ENCODE results near the gene KLRC3. TPM values are rescaled to one million over a fixed set of nuclear protein-coding genes. Genes with fewer than 3 reads are reported as not detected.

KLRC3 gene
- total and polyA plus RNA-seq, 10 donors: 0.13 to 5.8 (median 2.3) TPM

- Histone ChIP-seq H3K4me1 (peaks cover 8 to 86% (median 34%) of the 10 kb centered on the region in 6 donors), H3K36me3 (no peaks in the 10 kb centered on the region), H3K27me3 (replicated peaks in 1 of 7) (no peaks in the 10 kb centered on the region), H3K4me3 (no peak overlapping the region), H3K27ac (peak overlapping the region in 6 of 8 donors; percentile 91 to 98 (median 94)), H3K9me3 (peaks cover 0 to 10% (median 0%) of the 10 kb centered on the region in 8 donors)
- intact Hi-C loops (cut with DNase I; ENCODE audit: low total_unique reads): no loop called here
- TF ChIP-seq POLR2AphosphoS5 (IDR thresholded peaks at IDR 0.05): no peak
- TF ChIP-seq, protein P1, sequence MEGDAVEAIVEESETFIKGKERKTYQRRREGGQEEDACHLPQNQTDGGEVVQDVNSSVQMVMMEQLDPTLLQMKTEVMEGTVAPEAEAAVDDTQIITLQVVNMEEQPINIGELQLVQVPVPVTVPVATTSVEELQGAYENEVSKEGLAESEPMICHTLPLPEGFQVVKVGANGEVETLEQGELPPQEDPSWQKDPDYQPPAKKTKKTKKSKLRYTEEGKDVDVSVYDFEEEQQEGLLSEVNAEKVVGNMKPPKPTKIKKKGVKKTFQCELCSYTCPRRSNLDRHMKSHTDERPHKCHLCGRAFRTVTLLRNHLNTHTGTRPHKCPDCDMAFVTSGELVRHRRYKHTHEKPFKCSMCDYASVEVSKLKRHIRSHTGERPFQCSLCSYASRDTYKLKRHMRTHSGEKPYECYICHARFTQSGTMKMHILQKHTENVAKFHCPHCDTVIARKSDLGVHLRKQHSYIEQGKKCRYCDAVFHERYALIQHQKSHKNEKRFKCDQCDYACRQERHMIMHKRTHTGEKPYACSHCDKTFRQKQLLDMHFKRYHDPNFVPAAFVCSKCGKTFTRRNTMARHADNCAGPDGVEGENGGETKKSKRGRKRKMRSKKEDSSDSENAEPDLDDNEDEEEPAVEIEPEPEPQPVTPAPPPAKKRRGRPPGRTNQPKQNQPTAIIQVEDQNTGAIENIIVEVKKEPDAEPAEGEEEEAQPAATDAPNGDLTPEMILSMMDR (IDR thresholded peaks at IDR 0.05 in 8 of 11, conservative IDR thresholded peaks at IDR 0.05 in 3 of 11): no peak
- no peak for TF ChIP-seq POLR2A (IDR thresholded peaks at IDR 0.05)
- DNase-seq: no peak
Measured at GRCh38 chr12:10366875-10367274, 53.5 kb downstream of the KLRC3 start.

DNA sequence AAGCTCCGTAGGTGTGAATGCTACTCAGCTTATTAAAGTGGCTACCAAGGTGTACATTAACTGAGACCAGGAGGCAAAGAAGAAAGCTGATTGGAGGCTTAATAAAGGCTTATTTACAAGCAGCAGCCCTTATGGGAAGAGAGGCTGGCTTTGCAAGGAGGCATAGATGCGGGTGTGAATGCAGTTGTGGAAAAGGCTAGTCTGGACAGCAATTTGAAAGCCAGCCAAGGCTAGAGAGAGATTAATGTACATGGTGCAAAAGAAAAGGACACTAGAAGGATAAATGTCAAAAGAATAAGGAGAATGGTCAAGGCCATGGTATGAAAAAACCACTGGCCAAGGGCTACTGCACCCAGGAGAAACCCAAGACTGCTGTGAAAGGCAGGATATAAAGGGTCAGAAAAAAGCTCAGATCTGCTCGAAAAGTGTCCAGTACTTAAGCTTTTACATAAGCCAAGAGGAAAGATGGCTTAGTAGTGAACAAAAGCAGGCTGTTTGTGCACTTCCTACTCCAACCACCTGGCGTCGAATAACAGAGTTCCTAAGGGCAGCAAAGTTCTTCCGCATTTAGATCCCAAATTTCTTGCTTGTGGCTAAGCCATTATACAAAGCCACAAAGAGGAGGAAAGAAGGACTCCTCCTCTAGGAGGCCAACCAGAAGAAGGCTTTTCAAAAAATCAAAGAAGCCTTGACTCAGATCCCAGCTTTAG, 54.5 kb downstream of the KLRC3 start:
- Histone ChIP-seq H3K4me3 (peak overlapping the region in 7 of 8 donors; percentile 48 to 80 (median 60)), H3K27me3 (replicated peaks in 1 of 7) (no peaks in the 10 kb centered on the region), H3K9me3 (peaks cover 0 to 10% (median 0%) of the 10 kb centered on the region in 8 donors), H3K27ac (peak overlapping the region; percentile 79 to 98 (median 94)), H3K4me1 (peaks cover 8 to 76% (median 28%) of the 10 kb centered on the region in 6 donors), H3K36me3 (no peaks in the 10 kb centered on the region)
- no peak for DNase-seq
- intact Hi-C loops (cut with DNase I; ENCODE audit: low total_unique reads): no loop called here
- 39 to 53% (median 40%) methylated on average over 6 of the region's 6 CpGs for WGBS, 5 donors
- TF ChIP-seq, protein P1 (IDR thresholded peaks at IDR 0.05 in 8 of 11, conservative IDR thresholded peaks at IDR 0.05 in 3 of 11): peak in 1 of 11 experiments; percentile 41
- TF ChIP-seq POLR2A (IDR thresholded peaks at IDR 0.05): no peak

DNA sequence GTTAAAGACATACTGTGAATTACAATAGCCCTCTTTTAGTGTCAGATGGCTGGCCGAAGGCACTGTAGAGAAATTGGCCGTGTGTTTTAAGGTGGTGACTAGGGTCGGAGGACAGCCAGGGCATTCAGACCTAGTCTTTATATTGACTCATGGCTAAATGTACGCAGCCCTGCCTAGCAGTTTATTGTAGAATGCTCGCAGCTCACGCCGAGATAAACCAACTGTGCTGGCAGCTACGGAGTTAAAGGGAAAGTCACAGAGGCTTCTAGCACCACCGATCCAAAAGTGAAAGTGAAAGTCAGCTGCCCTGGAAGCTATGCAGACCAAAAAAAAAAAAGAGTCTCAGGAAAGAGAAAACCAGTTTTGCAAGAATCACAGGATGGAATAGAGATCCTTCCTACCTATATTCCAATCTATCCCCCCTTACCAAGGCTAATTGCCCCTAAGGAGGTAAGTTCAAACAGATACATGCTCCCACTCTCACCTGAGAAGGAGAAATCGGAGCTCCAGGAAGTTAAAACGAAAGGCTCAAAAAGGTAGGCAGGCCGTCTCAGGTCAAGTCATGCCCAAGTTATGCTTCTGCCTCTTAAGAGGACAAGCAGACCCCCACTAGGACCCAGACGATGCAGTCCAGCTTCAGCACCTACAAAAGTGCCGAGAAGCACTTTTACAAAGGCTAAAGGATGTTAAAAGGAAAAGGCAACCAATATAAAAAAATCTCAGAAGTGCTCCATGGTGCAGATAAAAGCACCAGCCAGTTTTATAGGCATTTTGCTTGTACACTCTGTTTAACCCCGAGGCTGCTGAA, 55.4 kb downstream of the KLRC3 start:
- WGBS, 5 donors: 1 to 3% (median 1%) methylated on average over 15 of the region's 15 CpGs
- Histone ChIP-seq H3K36me3 (no peaks in the 10 kb centered on the region), H3K27me3 (replicated peaks in 1 of 7) (no peaks in the 10 kb centered on the region), H3K4me1 (peaks cover 8 to 68% (median 28%) of the 10 kb centered on the region in 6 donors), H3K4me3 (peak overlapping the region; percentile 48 to 80 (median 60)), H3K27ac (peak overlapping the region; percentile 79 to 98 (median 94)), H3K9me3 (peaks cover 0 to 10% (median 0%) of the 10 kb centered on the region in 8 donors)
- DNase-seq: peak; percentile 77
- intact Hi-C loops (cut with DNase I; ENCODE audit: low total_unique reads): no loop called here
- no peak for TF ChIP-seq POLR2AphosphoS5 (IDR thresholded peaks at IDR 0.05)

- H3K27me3 ChIP-seq (replicated peaks in 1 of 7): no peaks in the 10 kb centered on the region
- intact Hi-C loops (cut with DNase I; ENCODE audit: low total_unique reads): no loop called here
- no peaks in the 10 kb centered on the region for H3K36me3 ChIP-seq
- H3K4me3 ChIP-seq: peak overlapping the region; percentile 48 to 80 (median 60)
- peak in 2 of 3 donors; percentile 29 to 64 for TF ChIP-seq POLR2AphosphoS5 (IDR thresholded peaks at IDR 0.05)
- TF ChIP-seq POLR2A (IDR thresholded peaks at IDR 0.05): peak in 1 of 3 donors; percentile 33
- TF ChIP-seq, protein P1 (IDR thresholded peaks at IDR 0.05 in 8 of 11, conservative IDR thresholded peaks at IDR 0.05 in 3 of 11): no peak
- H3K9me3 ChIP-seq: peaks cover 0 to 10% (median 0%) of the 10 kb centered on the region in 8 donors
- H3K27ac ChIP-seq: peak overlapping the region; percentile 79 to 98 (median 94)
- H3K4me1 ChIP-seq: peaks cover 8 to 60% (median 28%) of the 10 kb centered on the region in 6 donors
- DNase-seq: peak; percentile 82
- WGBS, 5 donors: 13 to 24% (median 22%) methylated on average over 17 to 19 of the region's 19 CpGs
Measured at GRCh38 chr12:10363914-10364814, 56.2 kb downstream of the KLRC3 start.

Data from spleen (tissue), 11 donors.